Measurements from ENCODE around the gene TSR2.

DNA sequence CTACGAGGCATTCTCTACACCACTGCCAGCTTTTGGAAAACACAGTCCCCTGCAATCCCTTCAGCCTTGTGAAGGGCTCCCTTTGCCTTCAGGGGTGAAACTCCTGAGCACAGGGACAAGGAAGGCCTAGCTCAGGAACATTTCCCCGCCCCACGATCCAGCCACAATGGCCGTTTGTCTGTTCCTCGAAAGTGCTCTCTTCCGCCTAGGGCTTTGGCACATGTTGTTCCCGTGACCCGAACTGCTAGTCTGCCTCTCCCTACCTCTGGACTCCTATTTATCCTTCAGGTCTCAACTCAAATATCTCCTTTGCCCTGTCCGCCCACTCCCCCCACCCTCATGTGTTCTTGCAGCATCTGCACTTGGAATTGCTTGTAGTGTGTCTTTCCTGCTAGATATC, 43.7 kb downstream of the TSR2 start:
- TF ChIP-seq, protein P1, sequence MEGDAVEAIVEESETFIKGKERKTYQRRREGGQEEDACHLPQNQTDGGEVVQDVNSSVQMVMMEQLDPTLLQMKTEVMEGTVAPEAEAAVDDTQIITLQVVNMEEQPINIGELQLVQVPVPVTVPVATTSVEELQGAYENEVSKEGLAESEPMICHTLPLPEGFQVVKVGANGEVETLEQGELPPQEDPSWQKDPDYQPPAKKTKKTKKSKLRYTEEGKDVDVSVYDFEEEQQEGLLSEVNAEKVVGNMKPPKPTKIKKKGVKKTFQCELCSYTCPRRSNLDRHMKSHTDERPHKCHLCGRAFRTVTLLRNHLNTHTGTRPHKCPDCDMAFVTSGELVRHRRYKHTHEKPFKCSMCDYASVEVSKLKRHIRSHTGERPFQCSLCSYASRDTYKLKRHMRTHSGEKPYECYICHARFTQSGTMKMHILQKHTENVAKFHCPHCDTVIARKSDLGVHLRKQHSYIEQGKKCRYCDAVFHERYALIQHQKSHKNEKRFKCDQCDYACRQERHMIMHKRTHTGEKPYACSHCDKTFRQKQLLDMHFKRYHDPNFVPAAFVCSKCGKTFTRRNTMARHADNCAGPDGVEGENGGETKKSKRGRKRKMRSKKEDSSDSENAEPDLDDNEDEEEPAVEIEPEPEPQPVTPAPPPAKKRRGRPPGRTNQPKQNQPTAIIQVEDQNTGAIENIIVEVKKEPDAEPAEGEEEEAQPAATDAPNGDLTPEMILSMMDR (conservative IDR thresholded peaks at IDR 0.05; ENCODE audit: low read depth in 2 of 2), result no peak
- TF ChIP-seq ETS1 (IDR thresholded peaks at IDR 0.05) (no peak), EZH2 (IDR thresholded peaks at IDR 0.05; ENCODE audit: low read depth, unreplicated experiment) (no peak), POLR2AphosphoS5 (IDR thresholded peaks at IDR 0.05; ENCODE audit: low read depth) (no peak), EZH2phosphoT487 (IDR thresholded peaks at IDR 0.05; ENCODE audit: unreplicated experiment) (no peak), STAT1 (IDR thresholded peaks at IDR 0.05; ENCODE audit: unreplicated experiment) (no peak), JUNB (IDR thresholded peaks at IDR 0.05; ENCODE audit: unreplicated experiment) (no peak), ZNF331 (CRISPR knock-in tag; IDR thresholded peaks at IDR 0.05; ENCODE audit: low read depth) (no peak), CREB1 (CRISPR knock-in tag; IDR thresholded peaks at IDR 0.05; ENCODE audit: low read depth) (no peak), ZNF114 (CRISPR knock-in tag; IDR thresholded peaks at IDR 0.05) (no peak)
- TF ChIP-seq, protein P2, sequence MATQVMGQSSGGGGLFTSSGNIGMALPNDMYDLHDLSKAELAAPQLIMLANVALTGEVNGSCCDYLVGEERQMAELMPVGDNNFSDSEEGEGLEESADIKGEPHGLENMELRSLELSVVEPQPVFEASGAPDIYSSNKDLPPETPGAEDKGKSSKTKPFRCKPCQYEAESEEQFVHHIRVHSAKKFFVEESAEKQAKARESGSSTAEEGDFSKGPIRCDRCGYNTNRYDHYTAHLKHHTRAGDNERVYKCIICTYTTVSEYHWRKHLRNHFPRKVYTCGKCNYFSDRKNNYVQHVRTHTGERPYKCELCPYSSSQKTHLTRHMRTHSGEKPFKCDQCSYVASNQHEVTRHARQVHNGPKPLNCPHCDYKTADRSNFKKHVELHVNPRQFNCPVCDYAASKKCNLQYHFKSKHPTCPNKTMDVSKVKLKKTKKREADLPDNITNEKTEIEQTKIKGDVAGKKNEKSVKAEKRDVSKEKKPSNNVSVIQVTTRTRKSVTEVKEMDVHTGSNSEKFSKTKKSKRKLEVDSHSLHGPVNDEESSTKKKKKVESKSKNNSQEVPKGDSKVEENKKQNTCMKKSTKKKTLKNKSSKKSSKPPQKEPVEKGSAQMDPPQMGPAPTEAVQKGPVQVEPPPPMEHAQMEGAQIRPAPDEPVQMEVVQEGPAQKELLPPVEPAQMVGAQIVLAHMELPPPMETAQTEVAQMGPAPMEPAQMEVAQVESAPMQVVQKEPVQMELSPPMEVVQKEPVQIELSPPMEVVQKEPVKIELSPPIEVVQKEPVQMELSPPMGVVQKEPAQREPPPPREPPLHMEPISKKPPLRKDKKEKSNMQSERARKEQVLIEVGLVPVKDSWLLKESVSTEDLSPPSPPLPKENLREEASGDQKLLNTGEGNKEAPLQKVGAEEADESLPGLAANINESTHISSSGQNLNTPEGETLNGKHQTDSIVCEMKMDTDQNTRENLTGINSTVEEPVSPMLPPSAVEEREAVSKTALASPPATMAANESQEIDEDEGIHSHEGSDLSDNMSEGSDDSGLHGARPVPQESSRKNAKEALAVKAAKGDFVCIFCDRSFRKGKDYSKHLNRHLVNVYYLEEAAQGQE (IDR thresholded peaks at IDR 0.05; ENCODE audit: unreplicated experiment), result no peak
- TF ChIP-seq, protein P3, sequence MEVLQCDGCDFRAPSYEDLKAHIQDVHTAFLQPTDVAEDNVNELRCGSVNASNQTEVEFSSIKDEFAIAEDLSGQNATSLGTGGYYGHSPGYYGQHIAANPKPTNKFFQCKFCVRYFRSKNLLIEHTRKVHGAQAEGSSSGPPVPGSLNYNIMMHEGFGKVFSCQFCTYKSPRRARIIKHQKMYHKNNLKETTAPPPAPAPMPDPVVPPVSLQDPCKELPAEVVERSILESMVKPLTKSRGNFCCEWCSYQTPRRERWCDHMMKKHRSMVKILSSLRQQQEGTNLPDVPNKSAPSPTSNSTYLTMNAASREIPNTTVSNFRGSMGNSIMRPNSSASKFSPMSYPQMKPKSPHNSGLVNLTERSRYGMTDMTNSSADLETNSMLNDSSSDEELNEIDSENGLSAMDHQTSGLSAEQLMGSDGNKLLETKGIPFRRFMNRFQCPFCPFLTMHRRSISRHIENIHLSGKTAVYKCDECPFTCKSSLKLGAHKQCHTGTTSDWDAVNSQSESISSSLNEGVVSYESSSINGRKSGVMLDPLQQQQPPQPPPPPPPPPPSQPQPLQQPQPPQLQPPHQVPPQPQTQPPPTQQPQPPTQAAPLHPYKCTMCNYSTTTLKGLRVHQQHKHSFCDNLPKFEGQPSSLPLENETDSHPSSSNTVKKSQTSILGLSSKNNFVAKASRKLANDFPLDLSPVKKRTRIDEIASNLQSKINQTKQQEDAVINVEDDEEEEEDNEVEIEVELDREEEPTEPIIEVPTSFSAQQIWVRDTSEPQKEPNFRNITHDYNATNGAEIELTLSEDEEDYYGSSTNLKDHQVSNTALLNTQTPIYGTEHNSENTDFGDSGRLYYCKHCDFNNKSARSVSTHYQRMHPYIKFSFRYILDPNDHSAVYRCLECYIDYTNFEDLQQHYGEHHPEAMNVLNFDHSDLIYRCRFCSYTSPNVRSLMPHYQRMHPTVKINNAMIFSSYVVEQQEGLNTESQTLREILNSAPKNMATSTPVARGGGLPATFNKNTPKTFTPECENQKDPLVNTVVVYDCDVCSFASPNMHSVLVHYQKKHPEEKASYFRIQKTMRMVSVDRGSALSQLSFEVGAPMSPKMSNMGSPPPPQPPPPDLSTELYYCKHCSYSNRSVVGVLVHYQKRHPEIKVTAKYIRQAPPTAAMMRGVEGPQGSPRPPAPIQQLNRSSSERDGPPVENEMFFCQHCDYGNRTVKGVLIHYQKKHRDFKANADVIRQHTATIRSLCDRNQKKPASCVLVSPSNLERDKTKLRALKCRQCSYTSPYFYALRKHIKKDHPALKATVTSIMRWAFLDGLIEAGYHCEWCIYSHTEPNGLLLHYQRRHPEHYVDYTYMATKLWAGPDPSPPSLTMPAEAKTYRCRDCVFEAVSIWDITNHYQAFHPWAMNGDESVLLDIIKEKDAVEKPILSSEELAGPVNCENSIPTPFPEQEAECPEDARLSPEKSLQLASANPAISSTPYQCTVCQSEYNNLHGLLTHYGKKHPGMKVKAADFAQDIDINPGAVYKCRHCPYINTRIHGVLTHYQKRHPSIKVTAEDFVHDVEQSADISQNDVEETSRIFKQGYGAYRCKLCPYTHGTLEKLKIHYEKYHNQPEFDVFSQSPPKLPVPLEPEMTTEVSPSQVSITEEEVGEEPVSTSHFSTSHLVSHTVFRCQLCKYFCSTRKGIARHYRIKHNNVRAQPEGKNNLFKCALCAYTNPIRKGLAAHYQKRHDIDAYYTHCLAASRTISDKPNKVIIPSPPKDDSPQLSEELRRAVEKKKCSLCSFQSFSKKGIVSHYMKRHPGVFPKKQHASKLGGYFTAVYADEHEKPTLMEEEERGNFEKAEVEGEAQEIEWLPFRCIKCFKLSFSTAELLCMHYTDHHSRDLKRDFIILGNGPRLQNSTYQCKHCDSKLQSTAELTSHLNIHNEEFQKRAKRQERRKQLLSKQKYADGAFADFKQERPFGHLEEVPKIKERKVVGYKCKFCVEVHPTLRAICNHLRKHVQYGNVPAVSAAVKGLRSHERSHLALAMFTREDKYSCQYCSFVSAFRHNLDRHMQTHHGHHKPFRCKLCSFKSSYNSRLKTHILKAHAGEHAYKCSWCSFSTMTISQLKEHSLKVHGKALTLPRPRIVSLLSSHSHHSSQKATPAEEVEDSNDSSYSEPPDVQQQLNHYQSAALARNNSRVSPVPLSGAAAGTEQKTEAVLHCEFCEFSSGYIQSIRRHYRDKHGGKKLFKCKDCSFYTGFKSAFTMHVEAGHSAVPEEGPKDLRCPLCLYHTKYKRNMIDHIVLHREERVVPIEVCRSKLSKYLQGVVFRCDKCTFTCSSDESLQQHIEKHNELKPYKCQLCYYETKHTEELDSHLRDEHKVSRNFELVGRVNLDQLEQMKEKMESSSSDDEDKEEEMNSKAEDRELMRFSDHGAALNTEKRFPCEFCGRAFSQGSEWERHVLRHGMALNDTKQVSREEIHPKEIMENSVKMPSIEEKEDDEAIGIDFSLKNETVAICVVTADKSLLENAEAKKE (CRISPR knock-in tag; IDR thresholded peaks at IDR 0.05), result no peak

All from GM23338 (cell line).